Smooth muscle cell (in vitro differentiated cells): Measurements from ENCODE around the gene PLA2G2D. TPM values are rescaled to one million over a fixed set of nuclear protein-coding genes. Genes with fewer than 3 reads are reported as not detected.
"Not testable (repeated sequence)": the region's sequence is repeated elsewhere in the genome, so short reads cannot be mapped to it uniquely, and the experiment has no call there.

Source experiments
- DNase-seq: peaks from one replicate; lab custom pipeline; 2025; ENCODE audit not compliant: unreplicated experiment; lab: John Stamatoyannopoulos, UW
- H2AFZ ChIP-seq: fragments of 200-600 bp; sonication (generic); 2 replicates; pipeline ENCODE4 v1.6.0; 2016; ENCODE audit warnings: antibody characterized with exemption, low read depth, mild to moderate bottlenecking
- H3F3A ChIP-seq: fragments of 200-600 bp; sonication (generic); 2 replicates; pipeline ENCODE4 v1.6.0; 2017; ENCODE audit warnings: antibody characterized with exemption, low read depth
- H3K27ac ChIP-seq: fragments of 200-600 bp; sonication (generic); 2 replicates; pipeline ENCODE4 v1.5.1; 2016; ENCODE audit warnings: low read depth, mild to moderate bottlenecking
- H3K27me3 ChIP-seq: fragments of 200-600 bp; sonication (generic); 2 replicates; pipeline ENCODE4 v1.6.1; 2016; ENCODE audit warnings: low read depth, mild to moderate bottlenecking
- H3K36me3 ChIP-seq: fragments of 200-600 bp; sonication (generic); 2 replicates; pipeline ENCODE4 v1.5.1; 2016; ENCODE audit warnings: low read depth
- H3K4me1 ChIP-seq: fragments of 200-600 bp; sonication (generic); 2 replicates; pipeline ENCODE4 v1.5.1; 2016; ENCODE audit warnings: low read depth
- H3K4me2 ChIP-seq: fragments of 200-600 bp; sonication (generic); 2 replicates; pipeline ENCODE4 v1.6.0; 2016; ENCODE audit warnings: mild to moderate bottlenecking
- H3K4me3 ChIP-seq: fragments of 200-600 bp; sonication (generic); 2 replicates; pipeline ENCODE4 v1.5.1; 2016; ENCODE audit warnings: mild to moderate bottlenecking
- H3K79me2 ChIP-seq: fragments of 200-600 bp; sonication (generic); 2 replicates; pipeline ENCODE4 v1.6.0; 2016; ENCODE audit warnings: low read depth, mild to moderate bottlenecking
- H3K9ac ChIP-seq: fragments of 200-600 bp; sonication (generic); 2 replicates; pipeline ENCODE4 v1.6.0; 2016; ENCODE audit warnings: low read depth
- H3K9me3 ChIP-seq: fragments of 200-600 bp; sonication (generic); replicated peaks from 2 replicates; pipeline ENCODE4 v1.5.1; 2016; ENCODE audit warnings: low read depth
- H4K20me1 ChIP-seq: fragments of 200-600 bp; sonication (generic); 2 replicates; pipeline ENCODE4 v1.6.0; 2016; ENCODE audit warnings: low read depth
- WGBS: methylation state at CpG from one replicate; pipeline ENCODE4 v1.1.7; 2016; ENCODE audit warnings: low lambda C conversion rate; 5-methylcytosine and 5-hydroxymethylcytosine counted together
- polyA plus RNA-seq: library from polyadenylated mRNA; unstranded; fragments of >200 nt; fragmentation: Nextera tagmentation; extraction: Ambion mirVana; gene quantifications from 2 replicates; pipeline ENCODE4 v1.2.1, GENCODE V29; 2016
- total RNA-seq: library from RNA; depleted of rRNA; stranded (reverse); fragments of >200 nt; gene quantifications from 2 replicates; pipeline ENCODE4 v1.2.3, GENCODE V29; 2014
- TF ChIP-seq, protein P1 (sequence below): fragments of 200-600 bp; sonication (generic); IDR thresholded peaks from 2 replicates; pipeline ENCODE4 v1.5.1; 2017; ENCODE audit warnings: borderline replicate concordance, mild to moderate bottlenecking, antibody characterized with exemption; ENCODE audit not compliant: insufficient read depth, poor library complexity, severe bottlenecking

Gene PLA2G2D
- total and polyA plus RNA-seq, 2 experiments from 2014 or later: not detected

- no peak overlapping the region for H2AFZ ChIP-seq
- 80% methylated on average over 4 of the region's 4 CpGs for WGBS
- no peaks in the 10 kb centered on the region for H3K4me1 ChIP-seq
- H3K4me3 ChIP-seq: no peak overlapping the region
- no peaks in the 10 kb centered on the region for H3F3A ChIP-seq
- H3K9me3 ChIP-seq: no peaks in the 10 kb centered on the region
- H3K36me3 ChIP-seq: no peaks in the 10 kb centered on the region
- no peak overlapping the region for H3K27ac ChIP-seq
- no peaks in the 10 kb centered on the region for H4K20me1 ChIP-seq
- TF ChIP-seq, protein P1, sequence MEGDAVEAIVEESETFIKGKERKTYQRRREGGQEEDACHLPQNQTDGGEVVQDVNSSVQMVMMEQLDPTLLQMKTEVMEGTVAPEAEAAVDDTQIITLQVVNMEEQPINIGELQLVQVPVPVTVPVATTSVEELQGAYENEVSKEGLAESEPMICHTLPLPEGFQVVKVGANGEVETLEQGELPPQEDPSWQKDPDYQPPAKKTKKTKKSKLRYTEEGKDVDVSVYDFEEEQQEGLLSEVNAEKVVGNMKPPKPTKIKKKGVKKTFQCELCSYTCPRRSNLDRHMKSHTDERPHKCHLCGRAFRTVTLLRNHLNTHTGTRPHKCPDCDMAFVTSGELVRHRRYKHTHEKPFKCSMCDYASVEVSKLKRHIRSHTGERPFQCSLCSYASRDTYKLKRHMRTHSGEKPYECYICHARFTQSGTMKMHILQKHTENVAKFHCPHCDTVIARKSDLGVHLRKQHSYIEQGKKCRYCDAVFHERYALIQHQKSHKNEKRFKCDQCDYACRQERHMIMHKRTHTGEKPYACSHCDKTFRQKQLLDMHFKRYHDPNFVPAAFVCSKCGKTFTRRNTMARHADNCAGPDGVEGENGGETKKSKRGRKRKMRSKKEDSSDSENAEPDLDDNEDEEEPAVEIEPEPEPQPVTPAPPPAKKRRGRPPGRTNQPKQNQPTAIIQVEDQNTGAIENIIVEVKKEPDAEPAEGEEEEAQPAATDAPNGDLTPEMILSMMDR: no peak
- H3K9ac ChIP-seq: no peak overlapping the region
- no peaks in the 10 kb centered on the region for H3K79me2 ChIP-seq
- no peak overlapping the region for H3K4me2 ChIP-seq
- no peaks in the 10 kb centered on the region for H3K27me3 ChIP-seq
- no peak for DNase-seq
Measured at GRCh38 chr1:20137055-20137454, 17.7 kb upstream of the PLA2G2D start.

DNA sequence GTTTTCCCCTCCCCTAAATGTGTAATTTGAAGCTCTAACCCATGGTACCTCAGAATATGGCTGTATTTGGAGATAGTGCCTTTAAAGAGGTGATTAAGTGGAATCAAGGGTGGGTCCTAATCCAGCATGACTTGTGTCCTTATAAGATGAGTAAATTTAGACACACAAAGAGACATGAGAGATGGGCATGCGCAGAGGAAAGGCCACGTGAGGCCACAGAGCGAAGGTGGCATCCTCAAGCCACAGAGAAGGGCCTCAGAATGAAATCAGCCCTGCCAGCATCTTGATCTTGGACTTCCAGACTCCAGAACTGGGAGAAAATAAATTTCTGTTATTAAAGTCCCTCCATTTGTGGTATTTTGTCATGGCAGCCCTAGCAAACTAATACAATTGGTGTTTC, 16.9 kb upstream of the PLA2G2D start:
- WGBS: 98% methylated on average over 3 of the region's 3 CpGs
- Histone ChIP-seq H2AFZ (no peak overlapping the region), H3K4me3 (no peak overlapping the region), H3K27me3 (no peaks in the 10 kb centered on the region), H3K27ac (no peak overlapping the region), H3K79me2 (no peaks in the 10 kb centered on the region), H4K20me1 (no peaks in the 10 kb centered on the region), H3K9me3 (no peaks in the 10 kb centered on the region), H3K9ac (no peak overlapping the region), H3K4me1 (no peaks in the 10 kb centered on the region), H3K4me2 (no peak overlapping the region), H3K36me3 (no peaks in the 10 kb centered on the region), H3F3A (no peaks in the 10 kb centered on the region)
- DNase-seq: no peak
- TF ChIP-seq, protein P1: no peak

DNA sequence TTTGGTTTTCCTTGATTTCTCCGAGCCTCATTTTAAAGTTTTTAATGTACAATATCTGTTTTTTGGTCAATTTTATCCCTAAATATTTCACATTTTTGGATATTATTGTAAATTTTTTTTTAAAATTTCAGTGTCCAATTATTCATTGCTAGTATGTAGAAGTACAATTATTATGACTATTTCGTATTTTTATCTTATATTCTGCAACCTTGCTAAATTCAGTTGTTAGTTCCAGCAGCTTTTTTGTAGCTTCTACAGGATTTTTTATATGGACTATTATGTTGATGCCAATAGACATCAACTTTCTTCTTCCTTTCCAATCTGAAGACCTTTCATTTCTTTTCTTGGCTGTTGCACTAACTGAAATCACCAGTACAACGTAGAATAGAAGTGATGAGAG, 15.7 kb upstream of the PLA2G2D start:
- TF ChIP-seq, protein P1: no peak

GRCh38 chr1:20130518-20130917, 11.2 kb upstream of the PLA2G2D start:
- H3K79me2 ChIP-seq, H4K20me1 ChIP-seq, H3K9ac ChIP-seq, H3K36me3 ChIP-seq, H3K9me3 ChIP-seq, H3K27me3 ChIP-seq, H3K27ac ChIP-seq, DNase-seq, H3K4me3 ChIP-seq, H3F3A ChIP-seq, H2AFZ ChIP-seq, H3K4me1 ChIP-seq, H3K4me2 ChIP-seq: not testable (repeated sequence)
- WGBS: 95% methylated on average over 3 of the region's 3 CpGs

More for the DNA sequence above, 15.7 kb upstream of the PLA2G2D start:
- Histone ChIP-seq H2AFZ (no peak overlapping the region), H3K4me2 (no peak overlapping the region), H3K79me2 (no peaks in the 10 kb centered on the region), H3K36me3 (no peaks in the 10 kb centered on the region), H3K4me1 (no peaks in the 10 kb centered on the region), H3F3A (no peaks in the 10 kb centered on the region), H4K20me1 (no peaks in the 10 kb centered on the region), H3K9me3 (no peaks in the 10 kb centered on the region), H3K9ac (no peak overlapping the region), H3K27ac (no peak overlapping the region), H3K27me3 (no peaks in the 10 kb centered on the region), H3K4me3 (no peak overlapping the region)
- 94% methylated on average over 3 of the region's 3 CpGs for WGBS
- DNase-seq: no peak
